Stimulated activated CD4-positive, alpha-beta T cell treated with anti-CD3 and anti-CD28 coated beads, Interleukin-4, amount 100 ng/mL, for 48 hours (primary cell): Measurements from ENCODE around the gene CARM1.
A peak's percentile ranks its signal among the peaks of the same experiment; 100 is the strongest.
"Not testable (repeated sequence)": the region's sequence is repeated elsewhere in the genome, so short reads cannot be mapped to it uniquely, and the experiment has no call there.

Experiments
- DNase-seq, 2 donors: peaks; one replicate each; pipeline ENCODE4 v3.0.0-alpha.2; 2020; ENCODE audit warnings: low read depth in 2 of 2

The CARM1 gene

GRCh38 chr19:10846500-10847202 is 24.7 kb upstream of the CARM1 start:
- no peak for DNase-seq

DNA sequence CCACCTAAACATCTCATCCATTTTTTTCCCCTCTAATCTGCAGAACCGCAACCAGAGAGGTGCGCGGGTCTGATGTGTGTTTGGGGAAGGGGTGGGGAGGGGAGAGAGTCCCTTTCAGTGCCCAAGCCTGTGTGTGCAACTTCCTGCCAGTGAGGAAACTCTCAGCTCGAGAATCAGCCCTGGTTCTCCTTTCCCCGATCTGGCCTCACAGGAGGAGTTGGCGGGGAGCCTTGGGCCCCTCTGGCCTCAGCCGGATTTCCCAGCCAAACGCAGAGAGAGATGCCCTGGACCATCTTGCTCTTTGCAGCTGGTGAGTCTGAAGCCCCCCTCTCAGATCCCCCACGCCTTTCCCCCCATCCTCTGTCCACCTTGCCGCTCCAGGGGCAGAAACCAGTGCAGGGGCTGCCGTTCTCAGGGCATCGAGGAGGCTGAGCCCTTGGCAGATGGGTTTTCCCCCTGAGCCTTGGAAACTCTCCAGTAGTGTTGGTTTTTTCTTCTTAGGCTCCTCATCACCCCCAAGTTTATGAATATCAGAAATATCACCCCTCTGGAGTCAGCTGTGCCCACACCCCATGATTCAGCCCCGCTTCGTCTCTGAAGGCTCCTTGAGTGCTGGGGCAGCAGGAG is 23.0 kb upstream of the CARM1 start, which contains the start of gene C19orf38:
C19orf38 (plus strand) TSS at position 186 of the 627 bp plus-strand sequence; CDS start at position 280, 94 bp downstream.
- DNase-seq = no peak

GRCh38 chr19:10850631-10851030 is 20.7 kb upstream of the CARM1 start:
- DNase-seq = no peak

GRCh38 chr19:10852098-10852800 is 19.1 kb upstream of the CARM1 start:
- no peak for DNase-seq

DNA sequence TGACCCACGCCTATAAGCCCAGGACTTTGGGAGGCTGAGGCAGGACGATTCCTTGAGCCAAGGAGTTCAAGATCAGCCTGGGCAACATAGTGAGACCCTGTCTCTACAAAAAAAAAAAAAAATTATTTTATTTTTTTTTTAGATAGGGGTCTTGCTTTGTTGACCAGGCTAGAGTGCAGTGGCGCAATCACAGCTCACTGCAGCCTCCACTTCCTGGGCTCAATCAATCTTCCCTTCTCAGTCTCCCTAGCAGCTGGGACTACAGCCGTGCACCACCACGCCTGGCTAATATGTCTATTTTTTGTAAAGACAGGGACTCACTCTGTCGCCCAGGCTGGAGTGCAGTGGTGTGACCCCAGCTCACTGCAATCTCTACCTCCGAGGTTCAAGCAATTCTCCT is 18.4 kb upstream of the CARM1 start:
- no peak for DNase-seq

DNA sequence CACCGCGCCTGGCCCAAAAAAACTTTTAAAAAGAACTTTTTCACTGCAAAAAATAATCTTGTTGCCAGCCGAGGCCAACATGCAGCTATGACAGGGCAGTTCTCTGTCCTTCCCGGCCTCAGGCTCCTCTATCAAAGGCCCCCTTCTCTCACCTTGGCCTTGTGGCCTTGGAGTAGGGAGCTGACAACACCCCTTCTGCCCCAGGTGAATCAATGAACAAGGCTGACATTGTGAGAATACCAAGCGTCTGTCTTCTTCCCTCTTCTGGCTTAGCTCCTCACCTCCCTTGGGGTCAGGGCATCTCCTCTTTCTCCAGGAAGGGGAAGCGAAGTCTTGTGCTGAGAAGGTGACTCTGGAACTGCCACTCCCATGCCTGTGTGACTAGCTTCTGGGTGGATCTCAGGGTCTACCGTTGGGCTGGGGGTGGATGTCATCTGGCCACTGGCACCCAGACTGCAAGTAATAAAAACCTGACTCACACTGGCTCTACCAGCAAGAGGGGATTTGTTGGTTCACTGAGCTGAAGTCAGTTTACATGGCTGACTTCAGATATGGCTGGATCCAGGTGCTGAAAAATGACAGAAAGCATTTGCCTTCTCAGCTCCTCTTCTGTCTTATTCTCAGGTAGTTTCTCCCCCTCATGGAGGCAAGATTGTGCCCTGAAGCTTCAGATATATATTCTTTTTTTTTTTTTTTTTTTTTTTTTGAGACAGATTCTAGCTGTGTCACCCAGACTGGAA is 16.8 kb upstream of the CARM1 start:
- no peak for DNase-seq

GRCh38 chr19:10855879-10856522 is 15.4 kb upstream of the CARM1 start:
- peak in 1 of 2 donors; percentile 20 for DNase-seq

DNA sequence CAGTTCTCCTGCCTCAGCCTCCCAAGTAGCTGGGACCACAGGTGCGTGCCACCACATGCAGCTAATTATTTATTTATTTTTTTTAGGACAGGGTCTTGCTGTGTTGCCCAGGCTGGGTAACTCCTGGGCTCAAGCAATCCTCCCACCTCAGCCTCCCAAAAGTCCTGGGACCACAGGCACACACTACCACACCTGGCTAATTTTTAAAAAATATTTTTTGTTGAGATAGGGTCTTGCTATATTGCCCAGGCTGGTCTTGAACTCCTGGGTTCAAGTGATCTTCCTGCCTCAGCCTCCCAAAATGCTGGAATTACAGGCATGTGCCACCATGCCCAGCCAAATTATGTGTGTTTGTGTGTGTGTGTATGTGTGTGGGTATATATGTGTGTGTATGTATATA is 14.5 kb upstream of the CARM1 start:
- DNase-seq = not testable (repeated sequence)

DNA sequence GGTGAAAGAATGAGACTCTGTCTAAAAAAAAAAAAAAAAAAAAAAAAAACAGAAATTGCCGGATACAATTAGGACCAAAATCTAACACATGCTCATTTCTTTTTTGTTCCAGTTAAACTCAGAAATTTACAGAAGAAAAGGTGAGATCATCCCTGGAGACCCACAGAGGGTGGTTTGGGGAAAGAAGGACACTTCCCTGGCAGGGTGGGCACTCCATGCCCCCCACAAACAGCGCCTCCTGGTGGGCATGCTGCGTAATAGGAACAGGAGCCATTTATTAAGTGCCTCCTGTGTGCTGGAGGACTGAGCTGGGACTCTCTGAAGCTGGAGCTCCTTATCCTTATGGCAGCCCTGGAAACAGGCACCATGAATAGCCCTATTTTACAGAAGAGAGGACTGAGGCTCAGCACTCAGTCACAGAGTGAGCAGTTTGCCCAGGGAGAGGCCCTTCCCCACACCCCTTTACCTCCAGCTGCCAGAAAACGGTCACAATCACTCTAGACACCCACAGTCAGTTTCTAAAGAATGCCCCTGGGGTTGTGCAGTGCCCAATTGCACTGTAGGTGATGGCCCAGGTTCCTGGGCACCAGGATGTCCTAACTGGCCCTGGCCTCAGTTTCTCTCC is 13.0 kb upstream of the CARM1 start:
- peak in 1 of 2 donors; percentile 25 for DNase-seq

GRCh38 chr19:10861103-10861651 is 10.2 kb upstream of the CARM1 start:
- peak in 1 of 2 donors; percentile 31 for DNase-seq

DNA sequence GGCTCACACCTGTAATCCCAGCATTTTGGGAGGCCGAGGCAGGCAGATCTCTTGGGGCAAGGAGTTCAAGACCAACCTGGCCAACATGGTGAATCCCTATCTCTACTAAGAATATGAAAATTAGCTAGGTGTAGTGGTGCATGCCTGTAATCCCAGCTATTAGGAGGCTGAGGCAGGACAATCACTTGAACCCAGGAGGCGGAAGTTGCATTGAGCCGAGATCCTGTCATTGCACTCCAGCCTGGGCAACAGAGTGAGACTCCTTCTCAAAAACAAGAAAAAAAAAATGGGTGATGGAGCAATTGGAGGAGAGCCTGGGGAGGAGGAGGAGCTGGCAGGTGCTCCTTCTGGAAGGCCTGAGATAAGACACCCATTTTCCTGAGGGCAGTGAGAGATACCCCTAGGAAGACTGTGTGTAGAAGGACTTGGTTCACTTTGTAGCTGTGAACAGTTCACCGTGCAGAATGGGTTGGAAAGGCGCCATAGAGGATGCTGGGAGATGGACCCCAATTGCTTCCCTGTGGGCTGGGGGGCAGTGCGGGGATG is 8.7 kb upstream of the CARM1 start:
- no peak for DNase-seq

- DNase-seq = no peak
Observed at GRCh38 chr19:10863107-10863717, 8.1 kb upstream of the CARM1 start.

DNA sequence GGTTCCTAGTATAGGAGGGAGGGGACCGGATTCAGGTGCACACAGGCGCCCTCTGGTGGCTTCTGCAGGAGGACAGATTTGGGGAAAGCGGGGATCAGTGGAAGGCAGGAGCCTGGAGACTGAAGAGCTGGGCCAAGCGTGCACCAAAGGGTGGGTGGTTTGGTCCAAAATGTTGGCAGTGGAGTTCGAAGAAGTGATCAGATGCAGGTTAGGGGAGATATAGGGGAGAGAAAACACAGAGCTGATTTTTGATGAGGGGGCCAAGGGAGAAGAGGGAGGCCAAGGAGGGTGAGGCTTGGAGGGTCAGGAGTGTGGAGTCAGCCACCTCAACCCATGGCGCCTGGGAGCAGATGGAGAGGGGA is 6.8 kb upstream of the CARM1 start:
- DNase-seq = peak; percentile 80 to 82

- no peak for DNase-seq
Observed at GRCh38 chr19:10866495-10866894, 4.9 kb upstream of the CARM1 start.

DNA sequence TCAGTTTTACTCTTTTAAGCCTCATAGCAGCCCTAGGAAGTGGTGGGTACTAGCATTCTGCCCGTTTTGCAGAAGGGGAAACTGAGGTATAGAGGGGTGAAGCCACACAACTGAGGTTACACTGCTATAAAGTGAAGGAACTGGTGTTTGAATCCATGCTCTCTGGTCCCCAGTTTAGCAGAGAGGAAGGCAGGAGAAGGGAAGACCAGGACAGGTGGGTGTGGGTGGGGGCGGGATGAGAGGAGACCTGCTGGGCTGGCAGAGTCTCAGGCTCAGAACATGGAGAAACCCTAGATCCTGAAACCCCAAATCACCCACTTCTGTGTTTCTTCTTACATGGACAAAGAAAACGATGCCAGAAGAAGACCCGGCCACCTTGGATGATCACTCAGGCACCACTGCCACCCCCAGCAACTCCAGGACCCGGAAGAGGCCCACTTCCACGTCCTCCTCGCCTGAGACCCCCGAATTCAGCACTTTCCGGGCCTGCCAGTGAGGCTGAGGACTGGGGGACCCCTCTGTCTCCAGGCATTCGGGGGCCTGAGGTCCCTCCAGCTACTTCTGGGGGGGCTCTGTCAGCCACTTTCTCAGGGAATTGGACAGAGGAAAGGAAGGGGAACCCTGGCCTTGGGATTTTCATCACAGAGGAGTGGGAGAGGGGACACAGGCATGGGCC is 2.3 kb upstream of the CARM1 start:
- no peak for DNase-seq

DNA sequence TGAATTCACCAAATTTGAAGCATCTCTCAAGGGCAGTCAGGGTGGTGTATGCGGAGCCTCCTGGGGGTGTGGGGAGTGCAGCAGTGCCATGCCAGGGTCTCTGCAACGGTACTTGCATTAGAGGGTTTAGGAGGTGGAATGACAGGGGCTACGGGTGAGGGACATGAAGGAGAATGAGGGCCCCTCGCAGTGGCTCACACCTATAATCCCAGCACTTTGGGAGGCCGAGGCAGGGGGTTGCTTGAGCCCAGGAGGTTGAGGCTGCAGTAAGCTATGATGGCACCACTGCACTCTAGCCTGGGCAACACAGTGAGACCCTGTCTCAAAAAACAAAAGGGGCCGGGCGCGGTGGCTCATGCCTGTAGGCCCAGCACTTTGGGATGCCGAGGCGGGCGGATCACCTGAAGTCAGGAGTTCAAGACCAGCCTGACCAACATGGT is 1.5 kb upstream of the CARM1 start:
- not testable (repeated sequence) for DNase-seq

DNA sequence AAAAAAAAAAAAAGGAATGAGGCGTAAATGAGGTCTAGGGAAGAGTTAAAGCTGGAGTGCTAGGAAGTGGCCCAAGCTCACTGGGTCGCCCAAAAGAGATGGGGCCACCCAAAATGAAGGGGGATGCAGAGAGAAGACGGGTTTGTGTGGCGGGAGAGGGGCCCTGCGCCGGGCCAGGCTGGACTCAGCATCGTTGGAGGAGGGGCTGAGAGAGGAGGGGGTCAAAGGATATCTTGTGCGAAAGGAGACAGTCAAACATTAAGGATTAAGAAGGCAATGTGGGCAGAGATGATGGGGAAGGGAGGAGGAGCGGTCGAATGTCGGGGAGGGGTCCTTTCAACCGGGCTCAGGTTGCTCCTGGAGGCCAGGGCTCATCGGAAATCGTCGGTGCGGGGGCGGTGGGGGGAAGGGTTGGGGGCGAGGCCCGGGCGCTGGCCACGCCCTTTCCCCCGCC is 825 bp upstream of the CARM1 start:
- no peak for DNase-seq

GRCh38 chr19:10871711-10872545 is 575 bp downstream of the CARM1 start:
- DNase-seq = peak in 1 of 2 donors; percentile 16
